ENCODE measurements around the gene SPECC1L.
A peak's percentile ranks its signal among the peaks of the same experiment; 100 is the strongest.

Gene SPECC1L

GRCh38 chr22:24418786-24419474 lies 148.3 kb downstream of the SPECC1L start:
- no CpG with 5 or more reads among the region's 16 CpGs for WGBS (ENCODE audit: insufficient coverage, insufficient read length)
- H3K4me3 ChIP-seq (ENCODE audit: low read length) = no peak overlapping the region
- peaks cover 14% of the 10 kb centered on the region; the same call in 1 of the 2 replicates for H3K36me3 ChIP-seq (ENCODE audit: control insufficient read depth, insufficient read depth, low read length)
- H3K9me3 ChIP-seq (ENCODE audit: control insufficient read depth, insufficient read depth, low read length) = no peaks in the 10 kb centered on the region
- H3K4me1 ChIP-seq (ENCODE audit: control insufficient read depth, insufficient read depth, low read length) = peaks cover 6% of the 10 kb centered on the region; the same call in 1 of the 2 replicates
- H3K27ac ChIP-seq (ENCODE audit: low read length) = no peak overlapping the region
- DNase-seq (ENCODE audit: low read depth, low spot score) = no peak
- no peaks in the 10 kb centered on the region for H3K27me3 ChIP-seq (ENCODE audit: control insufficient read depth, insufficient read depth, low read length)

DNA sequence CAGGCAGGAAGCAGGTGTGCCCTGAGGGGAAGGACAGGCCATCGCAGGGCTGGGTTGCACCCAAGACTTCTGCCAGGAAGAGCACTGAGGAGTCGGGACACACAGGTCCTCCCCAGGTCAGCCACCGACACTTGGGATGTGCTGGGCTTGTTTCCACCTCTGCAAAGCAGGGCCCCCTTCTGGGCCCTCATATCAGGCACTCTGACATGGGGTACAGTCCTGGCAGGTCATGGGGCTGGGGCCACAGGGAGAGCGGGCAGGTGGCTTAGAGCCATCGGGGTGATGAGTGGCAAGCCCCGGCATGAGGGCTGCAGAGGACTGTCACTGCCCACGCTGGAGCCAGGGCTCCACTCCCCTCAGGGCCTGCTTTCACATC lies 148.8 kb downstream of the SPECC1L start:
- no CpG with 5 or more reads among the region's 7 CpGs for WGBS (ENCODE audit: insufficient coverage, insufficient read length)
- H3K27me3 ChIP-seq (ENCODE audit: control insufficient read depth, insufficient read depth, low read length) = no peaks in the 10 kb centered on the region; the same call in 1 of the 2 replicates
- no peaks in the 10 kb centered on the region for H3K9me3 ChIP-seq (ENCODE audit: control insufficient read depth, insufficient read depth, low read length)

DNA sequence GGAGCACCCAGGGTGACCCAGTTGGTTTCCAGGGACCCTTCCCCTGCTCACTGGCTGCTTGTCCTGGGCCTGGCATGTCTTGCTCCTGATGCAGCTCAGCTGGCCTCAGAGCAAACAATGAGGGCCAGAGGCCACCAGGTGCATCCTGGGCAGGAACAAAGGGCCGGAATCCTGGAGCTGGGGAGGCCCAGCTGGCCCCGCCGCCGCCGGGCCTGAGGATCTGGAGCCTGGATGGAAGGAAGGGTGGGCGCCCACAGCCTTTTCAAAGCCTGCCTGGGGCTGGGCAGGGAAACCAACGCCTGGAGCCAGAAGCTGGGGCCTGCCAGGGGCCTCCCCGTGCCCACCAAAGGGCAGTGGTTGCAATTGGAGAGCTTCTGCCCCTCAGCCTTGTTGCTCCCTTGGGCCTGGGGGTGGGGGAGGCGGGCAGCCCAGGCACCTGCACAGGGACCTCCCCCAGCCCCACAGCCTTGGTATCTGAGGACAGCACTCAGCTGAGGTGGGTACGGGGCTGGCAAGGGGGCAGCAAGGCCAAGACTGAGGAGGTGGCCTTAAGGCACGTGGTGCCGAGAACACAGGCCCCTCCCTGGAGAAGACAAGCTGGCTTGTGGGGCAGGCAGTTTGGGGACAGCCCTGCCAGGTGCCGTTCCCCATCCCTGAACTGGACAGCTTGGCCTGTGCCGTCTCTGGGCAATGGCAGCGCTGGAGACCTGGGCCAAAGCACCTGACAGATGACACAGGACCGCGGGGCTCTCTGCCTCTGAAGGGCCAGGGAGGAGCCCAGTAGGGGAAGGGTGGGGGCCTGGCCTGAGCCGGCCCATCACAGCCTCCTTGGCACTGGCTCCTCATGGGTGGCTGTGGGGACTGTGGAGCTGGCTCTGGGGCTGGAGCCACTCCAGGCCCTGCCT lies 149.7 kb downstream of the SPECC1L start:
- Histone ChIP-seq H3K4me1 (ENCODE audit: control insufficient read depth, insufficient read depth, low read length) (peaks cover 6% of the 10 kb centered on the region; the same call in 1 of the 2 replicates), H3K27ac (ENCODE audit: low read length) (no peak overlapping the region), H3K4me3 (ENCODE audit: low read length) (no peak overlapping the region), H3K9me3 (ENCODE audit: control insufficient read depth, insufficient read depth, low read length) (no peaks in the 10 kb centered on the region), H3K36me3 (ENCODE audit: control insufficient read depth, insufficient read depth, low read length) (peaks cover 4% of the 10 kb centered on the region; the same call in 1 of the 2 replicates), H3K27me3 (ENCODE audit: control insufficient read depth, insufficient read depth, low read length) (no peaks in the 10 kb centered on the region; the same call in 1 of the 2 replicates)
- WGBS (ENCODE audit: insufficient coverage, insufficient read length) = no CpG with 5 or more reads among the region's 18 CpGs
- DNase-seq (ENCODE audit: low read depth, low spot score) = no peak

More for the DNA sequence above, 148.8 kb downstream of the SPECC1L start:
- H3K4me1 ChIP-seq (ENCODE audit: control insufficient read depth, insufficient read depth, low read length) = peaks cover 6% of the 10 kb centered on the region; the same call in 1 of the 2 replicates
- no peak overlapping the region for H3K4me3 ChIP-seq (ENCODE audit: low read length)
- no peak for DNase-seq (ENCODE audit: low read depth, low spot score)
- H3K36me3 ChIP-seq (ENCODE audit: control insufficient read depth, insufficient read depth, low read length) = peaks cover 10% of the 10 kb centered on the region; the same call in 1 of the 2 replicates
- H3K27ac ChIP-seq (ENCODE audit: low read length) = no peak overlapping the region

DNA sequence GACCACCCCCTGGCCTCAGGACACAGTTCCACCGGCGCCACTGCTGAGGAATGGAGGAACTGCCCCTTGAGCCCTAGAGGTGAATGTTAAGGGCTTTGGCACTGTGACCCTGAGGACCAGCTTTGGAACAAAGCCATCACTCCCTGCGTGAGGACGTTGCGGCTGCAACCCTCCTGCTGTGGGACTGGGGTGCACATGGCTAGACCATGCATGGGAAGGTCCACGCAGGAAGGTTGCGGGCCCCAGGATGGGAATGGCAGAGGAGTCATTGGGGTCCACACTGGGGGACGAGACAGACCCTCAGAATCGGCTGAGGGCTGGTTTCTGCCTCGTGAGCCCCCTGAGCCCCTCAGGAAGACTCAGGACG lies 150.3 kb downstream of the SPECC1L start:
- Histone ChIP-seq H3K36me3 (ENCODE audit: control insufficient read depth, insufficient read depth, low read length) (peaks cover 1% of the 10 kb centered on the region; the same call in 1 of the 2 replicates), H3K27me3 (ENCODE audit: control insufficient read depth, insufficient read depth, low read length) (no peaks in the 10 kb centered on the region; the same call in 1 of the 2 replicates), H3K4me1 (ENCODE audit: control insufficient read depth, insufficient read depth, low read length) (peaks cover 6% of the 10 kb centered on the region; the same call in 1 of the 2 replicates), H3K9me3 (ENCODE audit: control insufficient read depth, insufficient read depth, low read length) (no peaks in the 10 kb centered on the region), H3K4me3 (ENCODE audit: low read length) (no peak overlapping the region), H3K27ac (ENCODE audit: low read length) (no peak overlapping the region)
- DNase-seq (ENCODE audit: low read depth, low spot score) = no peak
- no CpG with 5 or more reads among the region's 11 CpGs for WGBS (ENCODE audit: insufficient coverage, insufficient read length)

- Histone ChIP-seq H3K9me3 (ENCODE audit: control insufficient read depth, insufficient read depth, low read length) (no peaks in the 10 kb centered on the region), H3K27me3 (ENCODE audit: control insufficient read depth, insufficient read depth, low read length) (no peaks in the 10 kb centered on the region; the same call in 1 of the 2 replicates), H3K4me3 (ENCODE audit: low read length) (no peak overlapping the region), H3K36me3 (ENCODE audit: control insufficient read depth, insufficient read depth, low read length) (no peaks in the 10 kb centered on the region), H3K27ac (ENCODE audit: low read length) (no peak overlapping the region), H3K4me1 (ENCODE audit: control insufficient read depth, insufficient read depth, low read length) (peaks cover 6% of the 10 kb centered on the region; the same call in 1 of the 2 replicates)
- no CpG with 5 or more reads among the region's 9 CpGs for WGBS (ENCODE audit: insufficient coverage, insufficient read length)
- DNase-seq (ENCODE audit: low read depth, low spot score) = no peak
Observed at GRCh38 chr22:24421428-24421931, 150.8 kb downstream of the SPECC1L start.

- Histone ChIP-seq H3K9me3 (ENCODE audit: control insufficient read depth, insufficient read depth, low read length) (no peaks in the 10 kb centered on the region), H3K36me3 (ENCODE audit: control insufficient read depth, insufficient read depth, low read length) (no peaks in the 10 kb centered on the region), H3K4me1 (ENCODE audit: control insufficient read depth, insufficient read depth, low read length) (peaks cover 6% of the 10 kb centered on the region; the same call in 1 of the 2 replicates), H3K4me3 (ENCODE audit: low read length) (no peak overlapping the region), H3K27ac (ENCODE audit: low read length) (no peak overlapping the region), H3K27me3 (ENCODE audit: control insufficient read depth, insufficient read depth, low read length) (no peaks in the 10 kb centered on the region; the same call in 1 of the 2 replicates)
- no CpG with 5 or more reads among the region's 5 CpGs for WGBS (ENCODE audit: insufficient coverage, insufficient read length)
- DNase-seq (ENCODE audit: low read depth, low spot score) = no peak
Observed at GRCh38 chr22:24422102-24422665, 151.6 kb downstream of the SPECC1L start.

DNA sequence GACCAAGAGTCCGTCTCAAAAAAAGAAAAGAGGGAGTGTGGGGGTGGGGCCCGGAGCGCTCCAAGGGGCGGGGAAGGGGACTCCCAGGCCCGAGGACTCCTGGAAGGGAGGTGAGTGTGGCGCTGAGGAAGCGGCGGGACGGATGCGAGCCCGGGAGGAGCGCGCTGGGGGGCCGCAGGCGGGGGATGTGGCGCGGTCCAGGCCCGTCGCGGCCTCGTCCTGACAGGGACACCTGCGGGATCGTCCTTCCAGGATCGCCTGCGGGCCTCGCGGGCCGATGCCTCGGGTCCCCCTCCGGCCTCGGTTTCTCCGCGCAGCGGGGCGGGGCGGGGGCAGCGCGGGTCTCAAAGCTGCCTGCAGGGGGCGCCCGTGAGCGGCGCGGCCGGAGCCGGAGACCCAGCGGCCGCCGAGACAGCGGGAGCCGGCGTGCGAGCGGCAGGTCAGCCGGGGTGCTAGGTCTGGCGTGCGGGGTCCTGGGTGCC lies 152.9 kb downstream of the SPECC1L start:
- DNase-seq (ENCODE audit: low read depth, low spot score) = no peak
- Histone ChIP-seq H3K36me3 (ENCODE audit: control insufficient read depth, insufficient read depth, low read length) (no peaks in the 10 kb centered on the region), H3K4me1 (ENCODE audit: control insufficient read depth, insufficient read depth, low read length) (0 out of 2 replicates have a peak, but pooled peaks cover 6% of the 10 kb centered on the region)

DNA sequence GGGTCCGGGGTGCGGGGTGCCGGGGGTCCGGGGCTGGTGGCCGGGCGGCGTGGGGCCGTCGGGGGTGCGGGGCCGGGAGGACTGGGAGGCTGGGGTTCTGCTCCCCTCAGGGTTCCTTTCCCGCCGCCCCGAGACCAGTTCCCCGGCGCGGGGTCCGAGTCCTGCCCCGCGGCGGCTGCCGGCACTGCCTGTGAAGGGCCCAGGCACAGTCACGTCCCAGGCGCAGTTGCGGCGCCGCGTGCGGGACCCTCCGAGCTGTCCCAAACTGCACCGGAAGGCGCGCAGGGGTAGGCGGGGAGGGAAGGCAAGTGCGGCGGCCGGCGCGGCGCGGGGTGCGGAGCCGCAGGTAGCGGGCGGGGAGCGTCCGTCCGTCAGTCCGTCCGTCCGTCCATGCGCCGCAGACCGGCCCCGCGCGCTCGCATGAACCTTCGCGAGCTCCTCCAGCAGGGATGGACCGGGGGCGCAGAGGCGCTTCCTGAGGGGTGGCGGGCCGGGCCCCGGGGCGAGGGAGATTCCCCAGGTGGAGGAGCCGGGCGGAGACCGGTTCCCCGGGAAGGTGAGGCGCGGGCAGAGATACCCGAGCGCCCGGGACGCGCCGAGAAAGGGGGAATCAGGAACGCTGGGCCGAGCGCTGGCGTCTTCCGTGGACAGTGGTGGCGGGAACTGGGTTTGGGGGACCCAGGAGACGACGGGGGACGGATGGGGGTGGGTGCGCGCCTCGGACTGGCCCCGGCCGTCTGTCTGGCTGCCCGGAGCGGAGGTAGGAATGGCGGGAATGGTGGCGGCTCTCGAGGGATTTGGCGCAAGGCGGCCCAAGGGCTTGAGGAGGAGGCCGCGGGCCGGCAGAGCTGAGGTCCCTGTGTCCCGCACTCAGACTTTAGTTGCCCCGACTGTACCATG lies 153.6 kb downstream of the SPECC1L start:
- Histone ChIP-seq H3K9me3 (ENCODE audit: control insufficient read depth, insufficient read depth, low read length) (no peaks in the 10 kb centered on the region), H3K36me3 (ENCODE audit: control insufficient read depth, insufficient read depth, low read length) (no peaks in the 10 kb centered on the region)

More for the DNA sequence above, 152.9 kb downstream of the SPECC1L start:
- H3K27ac ChIP-seq (ENCODE audit: low read length) = no peak overlapping the region
- no peaks in the 10 kb centered on the region for H3K9me3 ChIP-seq (ENCODE audit: control insufficient read depth, insufficient read depth, low read length)
- no CpG with 5 or more reads among the region's 56 CpGs for WGBS (ENCODE audit: insufficient coverage, insufficient read length)
- no peaks in the 10 kb centered on the region; the same call in 1 of the 2 replicates for H3K27me3 ChIP-seq (ENCODE audit: control insufficient read depth, insufficient read depth, low read length)
- peak overlapping the region; percentile 68; the same call in 1 of the 2 replicates for H3K4me3 ChIP-seq (ENCODE audit: low read length)

More for the DNA sequence above, 153.6 kb downstream of the SPECC1L start:
- Histone ChIP-seq H3K4me3 (ENCODE audit: low read length) (peak overlapping the region; percentile 68), H3K27ac (ENCODE audit: low read length) (no peak overlapping the region), H3K4me1 (ENCODE audit: control insufficient read depth, insufficient read depth, low read length) (peaks cover 6% of the 10 kb centered on the region; the same call in 1 of the 2 replicates), H3K27me3 (ENCODE audit: control insufficient read depth, insufficient read depth, low read length) (no peaks in the 10 kb centered on the region; the same call in 1 of the 2 replicates)
- DNase-seq (ENCODE audit: low read depth, low spot score) = no peak
- no CpG with 5 or more reads among the region's 105 CpGs for WGBS (ENCODE audit: insufficient coverage, insufficient read length)

Measured in iPS DF 6.9 (cell line).